Uterus (tissue), 2 donors: ENCODE data around the gene CARD11.

Experiments used
- POLR2A ChIP-seq, 2 donors: fragments of 450-650 bp; IDR thresholded peaks; one replicate each; pipeline ENCODE4 v1.6.1; 2016; ENCODE audit warnings: antibody characterized with exemption in 2 of 2, mild to moderate bottlenecking in 1 of 2, moderate library complexity in 1 of 2
- TF ChIP-seq, protein P1 (sequence below), 4 experiments: fragments of 200-600 bp in 2 of 4; fragments of 450-650 bp in 2 of 4; sonication (generic) in 2 of 4; IDR thresholded peaks; one replicate each; pipeline ENCODE4 v1.5.1; 2016 to 2019; ENCODE audit warnings: antibody characterized with exemption in 4 of 4, mild to moderate bottlenecking in 2 of 4, moderate library complexity in 1 of 4

GRCh38 chr7:2864204-2864985, 179.3 kb downstream of the CARD11 start:
- TF ChIP-seq, protein P1, sequence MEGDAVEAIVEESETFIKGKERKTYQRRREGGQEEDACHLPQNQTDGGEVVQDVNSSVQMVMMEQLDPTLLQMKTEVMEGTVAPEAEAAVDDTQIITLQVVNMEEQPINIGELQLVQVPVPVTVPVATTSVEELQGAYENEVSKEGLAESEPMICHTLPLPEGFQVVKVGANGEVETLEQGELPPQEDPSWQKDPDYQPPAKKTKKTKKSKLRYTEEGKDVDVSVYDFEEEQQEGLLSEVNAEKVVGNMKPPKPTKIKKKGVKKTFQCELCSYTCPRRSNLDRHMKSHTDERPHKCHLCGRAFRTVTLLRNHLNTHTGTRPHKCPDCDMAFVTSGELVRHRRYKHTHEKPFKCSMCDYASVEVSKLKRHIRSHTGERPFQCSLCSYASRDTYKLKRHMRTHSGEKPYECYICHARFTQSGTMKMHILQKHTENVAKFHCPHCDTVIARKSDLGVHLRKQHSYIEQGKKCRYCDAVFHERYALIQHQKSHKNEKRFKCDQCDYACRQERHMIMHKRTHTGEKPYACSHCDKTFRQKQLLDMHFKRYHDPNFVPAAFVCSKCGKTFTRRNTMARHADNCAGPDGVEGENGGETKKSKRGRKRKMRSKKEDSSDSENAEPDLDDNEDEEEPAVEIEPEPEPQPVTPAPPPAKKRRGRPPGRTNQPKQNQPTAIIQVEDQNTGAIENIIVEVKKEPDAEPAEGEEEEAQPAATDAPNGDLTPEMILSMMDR (IDR thresholded peaks at IDR 0.05), result no peak
- TF ChIP-seq POLR2A (IDR thresholded peaks at IDR 0.05), result no peak
